ENCODE results near the gene ADGRB3.

DNA sequence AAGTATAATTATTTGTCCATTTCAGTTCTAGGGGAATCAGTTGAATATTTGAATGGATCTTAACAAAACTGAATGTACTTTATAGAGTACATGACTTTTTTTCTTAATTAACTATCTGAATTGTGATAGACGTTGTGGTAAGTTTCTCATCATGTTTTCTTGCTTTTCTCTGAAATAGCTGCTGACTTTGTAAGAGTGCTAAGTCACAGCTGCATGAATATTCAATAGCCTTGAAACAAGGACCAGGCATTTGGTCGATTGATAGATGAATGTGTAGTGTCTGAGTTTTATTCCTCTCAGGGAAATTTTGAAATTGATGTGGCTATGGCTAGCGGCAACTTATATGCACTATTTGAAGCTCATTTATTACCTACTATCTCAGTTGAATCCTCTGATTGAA, 56.0 kb downstream of the ADGRB3 start:
- no peak for TF ChIP-seq CTCF (IDR thresholded peaks at IDR 0.05)
- TF ChIP-seq POLR2AphosphoS5 (IDR thresholded peaks at IDR 0.05), result no peak
- no peak for TF ChIP-seq POLR2A (IDR thresholded peaks at IDR 0.05)
- TF ChIP-seq EP300 (IDR thresholded peaks at IDR 0.05), result no peak
